Measurements from ENCODE around the gene YWHAE.

- no peak for TF ChIP-seq CTCF (IDR thresholded peaks at IDR 0.05; ENCODE audit: low read length)
- no peak for TF ChIP-seq EZH2 (IDR thresholded peaks at IDR 0.05; ENCODE audit: borderline replicate concordance, low read length)
Measured at GRCh38 chr17:1398931-1399678, 917 bp downstream of the YWHAE start.

All from OCI-LY1 (cell line).